Endothelial cell (in vitro differentiated cells): Measurements from ENCODE around the gene MRNIP. TPM values are rescaled to one million over a fixed set of nuclear protein-coding genes. Genes with fewer than 3 reads are reported as not detected.

Source experiments
- DNase-seq: peaks from one replicate; pipeline ENCODE4 v3.0.0; 2021; ENCODE audit warnings: low spot score
- H3K27ac Mint-ChIP-seq: one replicate; pipeline ENCODE4 v1.8.0; 2021; ENCODE audit warnings: mixed read lengths, inconsistent platforms; ENCODE audit not compliant: unreplicated experiment
- H3K27me3 Mint-ChIP-seq: one replicate; pipeline ENCODE4 v1.8.0; 2021; ENCODE audit warnings: mild to moderate bottlenecking, moderate library complexity, mixed read lengths, inconsistent platforms; ENCODE audit not compliant: unreplicated experiment
- H3K36me3 Mint-ChIP-seq: one replicate; pipeline ENCODE4 v1.8.0; 2021; ENCODE audit warnings: mild to moderate bottlenecking, low read depth, mixed read lengths, inconsistent platforms; ENCODE audit not compliant: unreplicated experiment
- H3K4me1 Mint-ChIP-seq: one replicate; pipeline ENCODE4 v1.8.0; 2021; ENCODE audit warnings: mild to moderate bottlenecking, mixed read lengths, inconsistent platforms; ENCODE audit not compliant: unreplicated experiment
- H3K4me3 Mint-ChIP-seq: one replicate; pipeline ENCODE4 v1.8.0; 2021; ENCODE audit warnings: mild to moderate bottlenecking, mixed read lengths, inconsistent platforms; ENCODE audit not compliant: unreplicated experiment
- H3K9me3 Mint-ChIP-seq: one replicate; pipeline ENCODE4 v1.8.0; 2021; ENCODE audit warnings: mixed read lengths, inconsistent platforms; ENCODE audit not compliant: unreplicated experiment
- long read RNA-seq: library from polyadenylated mRNA; unstranded; transcript quantifications from one replicate; pipeline ENCODE4 v2.0.0, GENCODE V29; 2020; ENCODE audit not compliant: unreplicated experiment
- total RNA-seq: library from RNA; stranded (reverse); fragmentation: NEBNext Ultra II Directional; extraction: Animal tissue kit (Norgen Biotek cat#: 25700); gene quantifications from one replicate; pipeline ENCODE4 v1.2.1, GENCODE V29; 2021; ENCODE audit not compliant: unreplicated experiment
- TF ChIP-seq, protein P1 (sequence below): fragments of 200-600 bp; sonication (generic); IDR thresholded peaks from one replicate; pipeline ENCODE4 v1.5.0; 2021; ENCODE audit warnings: antibody characterized with exemption; ENCODE audit not compliant: unreplicated experiment

The MRNIP gene
- total RNA-seq, result 38.5 TPM
- long read RNA-seq, transcript MRNIP-201 (7 exons, 1,238 nt), result major isoform, 5 of 8 reads
- long read RNA-seq, partial matches to known transcripts, result 0 of 8 reads
- long read RNA-seq, other reads (novel, unspliced or antisense), result 2 of 8 reads

GRCh38 chr5:179858586-179859427 lies at the start of gene MRNIP:
Gene MRNIP, minus strand, starts transcription at chr5:179858817. Its CDS starts 21 bp downstream, at chr5:179858796.
- Mint-ChIP-seq H3K4me1 (peaks cover 17% of the 10 kb centered on the region), H3K4me3 (peak within 1 kb of the TSS; percentile 96), H3K27me3 (peaks cover 5% of the 10 kb centered on the region), H3K9me3 (no peaks in the 10 kb centered on the region), H3K36me3 (peaks cover 18% of the 10 kb centered on the region), H3K27ac (peak within 1 kb of the TSS; percentile 30)
- peak; percentile 93 for DNase-seq
- TF ChIP-seq, protein P1, sequence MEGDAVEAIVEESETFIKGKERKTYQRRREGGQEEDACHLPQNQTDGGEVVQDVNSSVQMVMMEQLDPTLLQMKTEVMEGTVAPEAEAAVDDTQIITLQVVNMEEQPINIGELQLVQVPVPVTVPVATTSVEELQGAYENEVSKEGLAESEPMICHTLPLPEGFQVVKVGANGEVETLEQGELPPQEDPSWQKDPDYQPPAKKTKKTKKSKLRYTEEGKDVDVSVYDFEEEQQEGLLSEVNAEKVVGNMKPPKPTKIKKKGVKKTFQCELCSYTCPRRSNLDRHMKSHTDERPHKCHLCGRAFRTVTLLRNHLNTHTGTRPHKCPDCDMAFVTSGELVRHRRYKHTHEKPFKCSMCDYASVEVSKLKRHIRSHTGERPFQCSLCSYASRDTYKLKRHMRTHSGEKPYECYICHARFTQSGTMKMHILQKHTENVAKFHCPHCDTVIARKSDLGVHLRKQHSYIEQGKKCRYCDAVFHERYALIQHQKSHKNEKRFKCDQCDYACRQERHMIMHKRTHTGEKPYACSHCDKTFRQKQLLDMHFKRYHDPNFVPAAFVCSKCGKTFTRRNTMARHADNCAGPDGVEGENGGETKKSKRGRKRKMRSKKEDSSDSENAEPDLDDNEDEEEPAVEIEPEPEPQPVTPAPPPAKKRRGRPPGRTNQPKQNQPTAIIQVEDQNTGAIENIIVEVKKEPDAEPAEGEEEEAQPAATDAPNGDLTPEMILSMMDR, result no peak

GRCh38 chr5:179907556-179908324 lies 49.1 kb upstream of the MRNIP start, which contains the start of gene TBC1D9B:
Gene TBC1D9B, minus strand, starts transcription at chr5:179907897. Its CDS starts 76 bp downstream, at chr5:179907821.
- Mint-ChIP-seq H3K4me3 (peak within 1 kb of the TSS; percentile 91), H3K27ac (no peak within 1 kb of the TSS), H3K27me3 (peaks cover 4% of the 10 kb centered on the region), H3K4me1 (peaks cover 19% of the 10 kb centered on the region), H3K36me3 (peaks cover 19% of the 10 kb centered on the region), H3K9me3 (no peaks in the 10 kb centered on the region)
- TF ChIP-seq, protein P1, result peak; percentile 47
- DNase-seq, result peak; percentile 66

DNA sequence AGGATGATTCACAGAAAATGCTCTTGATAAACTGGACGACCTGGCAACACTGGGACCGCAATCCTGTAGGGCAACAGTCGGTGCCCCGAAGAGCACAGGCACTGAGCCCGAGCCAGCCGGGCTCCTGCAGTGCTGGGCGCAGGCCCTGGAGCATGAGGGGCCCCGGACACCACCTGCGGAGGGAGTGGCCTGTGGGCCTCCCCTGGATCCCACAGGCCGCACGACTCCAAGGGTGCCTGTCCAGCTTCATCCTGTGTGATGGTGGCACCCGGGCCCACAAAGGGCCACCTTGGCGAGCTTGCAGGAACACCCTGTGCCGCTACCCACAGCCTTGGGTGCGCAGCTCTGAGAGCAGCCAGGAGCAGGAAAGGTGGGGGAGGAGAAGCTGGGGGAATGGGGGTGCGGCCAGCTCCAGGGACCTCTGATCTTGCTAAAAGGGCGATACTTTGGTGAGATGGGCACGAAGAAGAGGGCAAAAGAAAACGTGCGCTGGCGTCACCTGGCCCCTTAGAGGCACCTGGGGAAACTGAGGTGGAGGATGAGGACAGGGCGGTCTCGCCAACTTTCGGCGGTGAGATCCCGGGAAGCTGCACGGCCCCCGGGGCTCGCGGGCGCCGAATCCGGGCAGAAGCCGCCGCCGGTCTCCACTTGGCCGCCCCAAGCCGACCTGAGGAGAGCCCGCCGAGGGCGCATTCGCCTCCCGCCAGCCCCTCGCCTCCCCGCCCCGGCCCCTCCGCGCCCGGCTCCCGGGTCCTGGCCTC lies 48.4 kb upstream of the MRNIP start:
- H3K4me3 Mint-ChIP-seq, result peak overlapping the region; percentile 93
- H3K27me3 Mint-ChIP-seq, result peaks cover 3% of the 10 kb centered on the region
- H3K27ac Mint-ChIP-seq, result no peak overlapping the region
- TF ChIP-seq, protein P1, result no peak
- H3K36me3 Mint-ChIP-seq, result peaks cover 20% of the 10 kb centered on the region
- peak; percentile 32 for DNase-seq
- H3K4me1 Mint-ChIP-seq, result peaks cover 12% of the 10 kb centered on the region
- no peaks in the 10 kb centered on the region for H3K9me3 Mint-ChIP-seq

- peaks cover 3% of the 10 kb centered on the region for H3K27me3 Mint-ChIP-seq
- no peak for DNase-seq
- peak overlapping the region; percentile 79 for H3K27ac Mint-ChIP-seq
- no peaks in the 10 kb centered on the region for H3K9me3 Mint-ChIP-seq
- TF ChIP-seq, protein P1, result no peak
- H3K4me3 Mint-ChIP-seq, result peak overlapping the region; percentile 93
- H3K36me3 Mint-ChIP-seq, result peaks cover 22% of the 10 kb centered on the region
- H3K4me1 Mint-ChIP-seq, result peaks cover 10% of the 10 kb centered on the region
Observed at GRCh38 chr5:179906294-179906794, 47.7 kb upstream of the MRNIP start.
